ENCODE results near the gene SUPT16H. TPM values are rescaled to one million over a fixed set of nuclear protein-coding genes. Genes with fewer than 3 reads are reported as not detected.

The SUPT16H gene
- total and polyA plus RNA-seq, 10 of the 15 experiments (the other 5 are each of a cell fraction or from before 2014, with no cell fraction given) = 90.7 to 201 (median 121) TPM

Small RNAs within 50 kb of the gene (small RNA-seq; reads per million reads assigned to genes)
- gene RN7SL650P (not detected), gene SNORD8 (3,195 reads per million, percentile 100 among the genes with 10 or more reads in this experiment), gene SNORD9 (29.3 reads per million, percentile 98 among the genes with 10 or more reads in this experiment)

Other genes starting within 250 kb of the SUPT16H start
Only the 7 nearest of the 9 such genes appear.
- 911 and 918 TPM in 2 replicates for gene HNRNPC, start 114.6 kb downstream of the SUPT16H start, total RNA-seq (2014; rRNA removed)
- gene HNRNPC, start 114.6 kb downstream of the SUPT16H start, total RNA-seq (2014; rRNA removed; fragmentation: Illumina TruSeq; extraction: Trizol) = 1,200 and 1,219 TPM in 2 replicates
- 766 and 773 TPM in 2 replicates for gene HNRNPC, start 114.6 kb downstream of the SUPT16H start, total RNA-seq (2021)
- gene HNRNPC, start 114.6 kb downstream of the SUPT16H start, polyA plus RNA-seq (2011; rRNA removed) = 1,305 and 1,562 TPM in 2 replicates
- gene HNRNPC, start 114.6 kb downstream of the SUPT16H start, polyA plus RNA-seq (2014; fragmentation: Illumina TruSeq; extraction: Trizol) = 1,492 and 1,839 TPM in 2 replicates
- gene HNRNPC, start 114.6 kb downstream of the SUPT16H start, polyA plus RNA-seq (2014; fragmentation: Nextera tagmentation; extraction: Ambion mirVana) = 1,000 to 10,000 TPM in 1 of 2 experiments, 100 to 1,000 TPM in 1; 679 to 1,422 TPM
- 866 and 889 TPM in 2 replicates for gene HNRNPC, start 114.6 kb downstream of the SUPT16H start, polyA plus RNA-seq (2014; rRNA removed)
- gene HNRNPC, start 114.6 kb downstream of the SUPT16H start, polyA plus RNA-seq (2016; fragmentation: Nextera tagmentation; extraction: Ambion mirVana) = 1,000 to 10,000 TPM; 1,325 to 1,341 TPM
- gene RPGRIP1, start 103.9 kb downstream of the SUPT16H start, total RNA-seq (2014; rRNA removed) = 0.27 and 1.1 TPM in 2 replicates
- gene RPGRIP1, start 103.9 kb downstream of the SUPT16H start, total RNA-seq (2014; rRNA removed; fragmentation: Illumina TruSeq; extraction: Trizol) = 0.18 and 0.72 TPM in 2 replicates
- 0.44 TPM in 1 of 2 replicates, not detected in the other for gene RPGRIP1, start 103.9 kb downstream of the SUPT16H start, total RNA-seq (2021)
- 0.13 and 0.30 TPM in 2 replicates for gene RPGRIP1, start 103.9 kb downstream of the SUPT16H start, polyA plus RNA-seq (2011; rRNA removed)
- gene RPGRIP1, start 103.9 kb downstream of the SUPT16H start, polyA plus RNA-seq (2014; fragmentation: Illumina TruSeq; extraction: Trizol) = 0.14 and 0.34 TPM in 2 replicates
- gene RPGRIP1, start 103.9 kb downstream of the SUPT16H start, polyA plus RNA-seq (2014; fragmentation: Nextera tagmentation; extraction: Ambion mirVana) = under 1 TPM; 0.07 to 0.16 TPM
- 0.10 and 0.11 TPM in 2 replicates for gene RPGRIP1, start 103.9 kb downstream of the SUPT16H start, polyA plus RNA-seq (2014; rRNA removed)
- under 1 TPM in 1 of 2 experiments, not detected in 1; 0.07 TPM for gene RPGRIP1, start 103.9 kb downstream of the SUPT16H start, polyA plus RNA-seq (2016; fragmentation: Nextera tagmentation; extraction: Ambion mirVana)
- gene CHD8, start 72.1 kb upstream of the SUPT16H start, total RNA-seq (2014; rRNA removed) = 59.8 and 61.2 TPM in 2 replicates
- gene CHD8, start 72.1 kb upstream of the SUPT16H start, total RNA-seq (2014; rRNA removed; fragmentation: Illumina TruSeq; extraction: Trizol) = 50.8 and 53.6 TPM in 2 replicates
- 79.5 and 80.7 TPM in 2 replicates for gene CHD8, start 72.1 kb upstream of the SUPT16H start, total RNA-seq (2021)
- gene CHD8, start 72.1 kb upstream of the SUPT16H start, polyA plus RNA-seq (2011; rRNA removed) = 15.4 and 23.3 TPM in 2 replicates
- gene CHD8, start 72.1 kb upstream of the SUPT16H start, polyA plus RNA-seq (2014; fragmentation: Illumina TruSeq; extraction: Trizol) = 52.1 and 60.4 TPM in 2 replicates
- gene CHD8, start 72.1 kb upstream of the SUPT16H start, polyA plus RNA-seq (2014; fragmentation: Nextera tagmentation; extraction: Ambion mirVana) = 10 to 100 TPM; 20.2 to 28.2 TPM
- gene CHD8, start 72.1 kb upstream of the SUPT16H start, polyA plus RNA-seq (2014; rRNA removed) = 31.1 and 34.2 TPM in 2 replicates
- gene CHD8, start 72.1 kb upstream of the SUPT16H start, polyA plus RNA-seq (2016; fragmentation: Nextera tagmentation; extraction: Ambion mirVana) = 10 to 100 TPM; 32.8 to 38.2 TPM
- 10.5 and 13.1 TPM in 2 replicates for gene RAB2B, start 92.9 kb upstream of the SUPT16H start, total RNA-seq (2014; rRNA removed)
- gene RAB2B, start 92.9 kb upstream of the SUPT16H start, total RNA-seq (2014; rRNA removed; fragmentation: Illumina TruSeq; extraction: Trizol) = 18.8 and 19.9 TPM in 2 replicates
- gene RAB2B, start 92.9 kb upstream of the SUPT16H start, total RNA-seq (2021) = 14.5 and 18.4 TPM in 2 replicates
- 45.1 and 57.7 TPM in 2 replicates for gene RAB2B, start 92.9 kb upstream of the SUPT16H start, polyA plus RNA-seq (2011; rRNA removed)
- 19.4 and 26.2 TPM in 2 replicates for gene RAB2B, start 92.9 kb upstream of the SUPT16H start, polyA plus RNA-seq (2014; fragmentation: Illumina TruSeq; extraction: Trizol)
- gene RAB2B, start 92.9 kb upstream of the SUPT16H start, polyA plus RNA-seq (2014; fragmentation: Nextera tagmentation; extraction: Ambion mirVana) = 1 to 10 TPM; 5.6 to 9.8 TPM
- 16.4 and 18.8 TPM in 2 replicates for gene RAB2B, start 92.9 kb upstream of the SUPT16H start, polyA plus RNA-seq (2014; rRNA removed)
- gene RAB2B, start 92.9 kb upstream of the SUPT16H start, polyA plus RNA-seq (2016; fragmentation: Nextera tagmentation; extraction: Ambion mirVana) = 10 to 100 TPM in 1 of 2 experiments, 1 to 10 TPM in 1; 9.6 to 10.3 TPM
- 17.1 and 18.4 TPM in 2 replicates for gene TOX4, start 93.2 kb upstream of the SUPT16H start, total RNA-seq (2014; rRNA removed)
- 26.0 and 27.4 TPM in 2 replicates for gene TOX4, start 93.2 kb upstream of the SUPT16H start, total RNA-seq (2014; rRNA removed; fragmentation: Illumina TruSeq; extraction: Trizol)
- gene TOX4, start 93.2 kb upstream of the SUPT16H start, total RNA-seq (2021) = 53.8 and 55.5 TPM in 2 replicates
- 70.3 and 113 TPM in 2 replicates for gene TOX4, start 93.2 kb upstream of the SUPT16H start, polyA plus RNA-seq (2011; rRNA removed)
- gene TOX4, start 93.2 kb upstream of the SUPT16H start, polyA plus RNA-seq (2014; fragmentation: Illumina TruSeq; extraction: Trizol) = 59.8 and 74.8 TPM in 2 replicates
- 10 to 100 TPM; 54.7 to 55.5 TPM for gene TOX4, start 93.2 kb upstream of the SUPT16H start, polyA plus RNA-seq (2014; fragmentation: Nextera tagmentation; extraction: Ambion mirVana)
- 53.1 and 54.8 TPM in 2 replicates for gene TOX4, start 93.2 kb upstream of the SUPT16H start, polyA plus RNA-seq (2014; rRNA removed)
- gene TOX4, start 93.2 kb upstream of the SUPT16H start, polyA plus RNA-seq (2016; fragmentation: Nextera tagmentation; extraction: Ambion mirVana) = 10 to 100 TPM; 54.8 to 57.8 TPM
- 66.3 and 79.6 TPM in 2 replicates for gene METTL3, start 127.3 kb upstream of the SUPT16H start, total RNA-seq (2014; rRNA removed)
- gene METTL3, start 127.3 kb upstream of the SUPT16H start, total RNA-seq (2014; rRNA removed; fragmentation: Illumina TruSeq; extraction: Trizol) = 54.8 and 56.5 TPM in 2 replicates
- 56.6 and 63.9 TPM in 2 replicates for gene METTL3, start 127.3 kb upstream of the SUPT16H start, total RNA-seq (2021)
- gene METTL3, start 127.3 kb upstream of the SUPT16H start, polyA plus RNA-seq (2011; rRNA removed) = 147 and 165 TPM in 2 replicates
- gene METTL3, start 127.3 kb upstream of the SUPT16H start, polyA plus RNA-seq (2014; fragmentation: Illumina TruSeq; extraction: Trizol) = 69.4 and 71.4 TPM in 2 replicates
- 10 to 100 TPM; 32.8 to 36.0 TPM for gene METTL3, start 127.3 kb upstream of the SUPT16H start, polyA plus RNA-seq (2014; fragmentation: Nextera tagmentation; extraction: Ambion mirVana)
- 82.5 and 83.9 TPM in 2 replicates for gene METTL3, start 127.3 kb upstream of the SUPT16H start, polyA plus RNA-seq (2014; rRNA removed)
- 10 to 100 TPM; 64.7 to 70.9 TPM for gene METTL3, start 127.3 kb upstream of the SUPT16H start, polyA plus RNA-seq (2016; fragmentation: Nextera tagmentation; extraction: Ambion mirVana)
- gene SALL2, start 142.3 kb upstream of the SUPT16H start, total RNA-seq (2014; rRNA removed) = 1.5 and 1.6 TPM in 2 replicates
- 1.7 and 1.8 TPM in 2 replicates for gene SALL2, start 142.3 kb upstream of the SUPT16H start, total RNA-seq (2014; rRNA removed; fragmentation: Illumina TruSeq; extraction: Trizol)
- gene SALL2, start 142.3 kb upstream of the SUPT16H start, total RNA-seq (2021) = 6.2 and 6.3 TPM in 2 replicates
- gene SALL2, start 142.3 kb upstream of the SUPT16H start, polyA plus RNA-seq (2011; rRNA removed) = 2.0 and 2.6 TPM in 2 replicates
- 4.7 and 5.1 TPM in 2 replicates for gene SALL2, start 142.3 kb upstream of the SUPT16H start, polyA plus RNA-seq (2014; fragmentation: Illumina TruSeq; extraction: Trizol)
- gene SALL2, start 142.3 kb upstream of the SUPT16H start, polyA plus RNA-seq (2014; fragmentation: Nextera tagmentation; extraction: Ambion mirVana) = 1 to 10 TPM; 1.9 to 2.3 TPM
- 3.4 and 4.5 TPM in 2 replicates for gene SALL2, start 142.3 kb upstream of the SUPT16H start, polyA plus RNA-seq (2014; rRNA removed)
- gene SALL2, start 142.3 kb upstream of the SUPT16H start, polyA plus RNA-seq (2016; fragmentation: Nextera tagmentation; extraction: Ambion mirVana) = 1 to 10 TPM; 1.6 to 1.7 TPM